Neural crest cell (in vitro differentiated cells): ENCODE data around the gene PNMA6F. TPM values are rescaled to one million over a fixed set of nuclear protein-coding genes. Genes with fewer than 3 reads are reported as not detected.

ENCODE experiments used
- DNase-seq: peaks from one replicate; pipeline ENCODE4 v3.0.0; 2021; ENCODE audit warnings: low read depth, mixed read lengths, low spot score
- H3K27ac Mint-ChIP-seq: one replicate; pipeline ENCODE4 v1.8.0; 2021; ENCODE audit warnings: mild to moderate bottlenecking, mixed read lengths; ENCODE audit not compliant: unreplicated experiment
- H3K27me3 Mint-ChIP-seq: 2 replicates; pipeline ENCODE4 v1.8.0; 2021; ENCODE audit warnings: low read depth, mild to moderate bottlenecking, mixed read lengths
- H3K36me3 Mint-ChIP-seq: 2 replicates; pipeline ENCODE4 v1.8.0; 2021; ENCODE audit warnings: low read depth, mild to moderate bottlenecking, mixed read lengths
- H3K4me1 Mint-ChIP-seq: 2 replicates; pipeline ENCODE4 v1.8.0; 2021; ENCODE audit warnings: mixed read lengths
- H3K4me3 Mint-ChIP-seq: one replicate; pipeline ENCODE4 v1.8.0; 2021; ENCODE audit warnings: mild to moderate bottlenecking, mixed read lengths
- H3K9me3 Mint-ChIP-seq: 2 replicates; pipeline ENCODE4 v1.8.0; 2021; ENCODE audit warnings: mixed read lengths
- CTCF ChIP-seq: fragments of 200-600 bp; sonication (generic); conservative IDR thresholded peaks from 2 replicates; pipeline ENCODE4 v1.5.0; 2021; ENCODE audit warnings: antibody characterized with exemption, mild to moderate bottlenecking
- total RNA-seq: library from RNA; stranded (reverse); gene quantifications from 2 replicates; pipeline ENCODE4 v1.2.1, GENCODE V29; 2021

Gene PNMA6F
- total RNA-seq, 1 donor from 2014 or later = not detected

GRCh38 chrX:153312842-153313241 lies 8.7 kb downstream of the PNMA6F start:
- H3K36me3 Mint-ChIP-seq = no peaks in the 10 kb centered on the region
- TF ChIP-seq CTCF = no peak
- no peak for DNase-seq
- peaks cover 3% of the 10 kb centered on the region for H3K9me3 Mint-ChIP-seq
- H3K4me1 Mint-ChIP-seq = no peaks in the 10 kb centered on the region
- no peaks in the 10 kb centered on the region for H3K27me3 Mint-ChIP-seq
- H3K27ac Mint-ChIP-seq = no peak overlapping the region
- H3K4me3 Mint-ChIP-seq = no peak overlapping the region

GRCh38 chrX:153312041-153312440 lies 9.5 kb downstream of the PNMA6F start:
- H3K27me3 Mint-ChIP-seq = no peaks in the 10 kb centered on the region

GRCh38 chrX:153310901-153311300 lies 10.7 kb downstream of the PNMA6F start:
- H3K9me3 Mint-ChIP-seq = peaks cover 3% of the 10 kb centered on the region

More at GRCh38 chrX:153312041-153312440, 9.5 kb downstream of the PNMA6F start:
- H3K27ac Mint-ChIP-seq = no peak overlapping the region
- H3K36me3 Mint-ChIP-seq = no peaks in the 10 kb centered on the region
- DNase-seq = no peak
- no peaks in the 10 kb centered on the region for H3K4me1 Mint-ChIP-seq
- no peak for TF ChIP-seq CTCF
- H3K9me3 Mint-ChIP-seq = peaks cover 3% of the 10 kb centered on the region
- no peak overlapping the region for H3K4me3 Mint-ChIP-seq

GRCh38 chrX:153307276-153308178 lies 14.0 kb downstream of the PNMA6F start:
- Mint-ChIP-seq H3K4me3 (no peak overlapping the region), H3K4me1 (no peaks in the 10 kb centered on the region), H3K36me3 (no peaks in the 10 kb centered on the region), H3K27ac (no peak overlapping the region), H3K27me3 (peaks cover 16% of the 10 kb centered on the region), H3K9me3 (peaks cover 3% of the 10 kb centered on the region)
- no peak for TF ChIP-seq CTCF
- no peak for DNase-seq

More at GRCh38 chrX:153310901-153311300, 10.7 kb downstream of the PNMA6F start:
- H3K27me3 Mint-ChIP-seq = no peaks in the 10 kb centered on the region
- DNase-seq = no peak
- no peak for TF ChIP-seq CTCF
- no peak overlapping the region for H3K4me3 Mint-ChIP-seq
- H3K36me3 Mint-ChIP-seq = no peaks in the 10 kb centered on the region
- H3K4me1 Mint-ChIP-seq = no peaks in the 10 kb centered on the region
- H3K27ac Mint-ChIP-seq = no peak overlapping the region

GRCh38 chrX:153306527-153307115 lies 14.9 kb downstream of the PNMA6F start:
- H3K27me3 Mint-ChIP-seq = peaks cover 16% of the 10 kb centered on the region
- peaks cover 3% of the 10 kb centered on the region for H3K9me3 Mint-ChIP-seq
- H3K36me3 Mint-ChIP-seq = no peaks in the 10 kb centered on the region
- no peak for DNase-seq
- H3K4me1 Mint-ChIP-seq = no peaks in the 10 kb centered on the region
- no peak overlapping the region for H3K27ac Mint-ChIP-seq
- no peak overlapping the region for H3K4me3 Mint-ChIP-seq
- no peak for TF ChIP-seq CTCF
